Jurkat, Clone E6-1 (cell line): Measurements from ENCODE around the gene CYTH3.

Experiments
- DNase-seq: peaks from one replicate; pipeline ENCODE4 v3.0.0-alpha.2; 2011; ENCODE audit warnings: low read depth, low spot score
- H3K4me3 ChIP-seq: 2 replicates; pipeline ENCODE4 v1.5.1; 2011; ENCODE audit warnings: mild to moderate bottlenecking, low read length, control low read depth, moderate library complexity

Gene CYTH3

GRCh38 chr7:6260291-6261187, 11.9 kb downstream of the CYTH3 start:
- no peak overlapping the region for H3K4me3 ChIP-seq
- no peak for DNase-seq

GRCh38 chr7:6259257-6259656, 13.2 kb downstream of the CYTH3 start:
- no peak for DNase-seq
- H3K4me3 ChIP-seq = no peak overlapping the region

- H3K4me3 ChIP-seq = no peak overlapping the region
These were observed 13.8 kb downstream of the CYTH3 start for GRCh38 chr7:6258440-6259182.

GRCh38 chr7:6257675-6258074, 14.7 kb downstream of the CYTH3 start:
- no peak for DNase-seq

More at GRCh38 chr7:6258440-6259182, 13.8 kb downstream of the CYTH3 start:
- no peak for DNase-seq

GRCh38 chr7:6256677-6257535, 15.5 kb downstream of the CYTH3 start:
- DNase-seq = peak; percentile 29
- no peak overlapping the region for H3K4me3 ChIP-seq

More at GRCh38 chr7:6257675-6258074, 14.7 kb downstream of the CYTH3 start:
- H3K4me3 ChIP-seq = no peak overlapping the region

- no peak for DNase-seq
These were observed 16.3 kb downstream of the CYTH3 start for GRCh38 chr7:6256109-6256483.

GRCh38 chr7:6254866-6255265, 17.6 kb downstream of the CYTH3 start:
- no peak for DNase-seq
- H3K4me3 ChIP-seq = no peak overlapping the region

More at GRCh38 chr7:6256109-6256483, 16.3 kb downstream of the CYTH3 start:
- H3K4me3 ChIP-seq = no peak overlapping the region

- DNase-seq = no peak
- H3K4me3 ChIP-seq = no peak overlapping the region
These were observed 19.7 kb downstream of the CYTH3 start for GRCh38 chr7:6252748-6253147.

- no peak for DNase-seq
- no peak overlapping the region for H3K4me3 ChIP-seq
These were observed 20.1 kb downstream of the CYTH3 start for GRCh38 chr7:6252341-6252746.

GRCh38 chr7:6251653-6252052, 20.8 kb downstream of the CYTH3 start:
- H3K4me3 ChIP-seq = no peak overlapping the region
- DNase-seq = no peak

GRCh38 chr7:6250364-6250833, 22.0 kb downstream of the CYTH3 start:
- DNase-seq = no peak
- no peak overlapping the region for H3K4me3 ChIP-seq

GRCh38 chr7:6249043-6249442, 23.4 kb downstream of the CYTH3 start:
- no peak for DNase-seq

GRCh38 chr7:6248581-6248980, 23.8 kb downstream of the CYTH3 start:
- DNase-seq = no peak
- H3K4me3 ChIP-seq = no peak overlapping the region

More at GRCh38 chr7:6249043-6249442, 23.4 kb downstream of the CYTH3 start:
- H3K4me3 ChIP-seq = no peak overlapping the region

GRCh38 chr7:6246251-6246917, 26.0 kb downstream of the CYTH3 start:
- no peak overlapping the region for H3K4me3 ChIP-seq
- DNase-seq = no peak

- no peak overlapping the region for H3K4me3 ChIP-seq
- no peak for DNase-seq
These were observed 28.4 kb downstream of the CYTH3 start for GRCh38 chr7:6244021-6244420.

- H3K4me3 ChIP-seq = no peak overlapping the region
- DNase-seq = no peak
These were observed 29.3 kb downstream of the CYTH3 start for GRCh38 chr7:6243168-6243567.

- H3K4me3 ChIP-seq = no peak overlapping the region
- no peak for DNase-seq
These were observed 29.9 kb downstream of the CYTH3 start for GRCh38 chr7:6242561-6242960.

GRCh38 chr7:6241607-6241973, 30.8 kb downstream of the CYTH3 start:
- no peak for DNase-seq
- H3K4me3 ChIP-seq = no peak overlapping the region
